ENCODE data around the gene SLC4A4. TPM values are rescaled to one million over a fixed set of nuclear protein-coding genes. Genes with fewer than 3 reads are reported as not detected.

The SLC4A4 gene
- total RNA-seq, 5 donors from 2014 or later (not counting 1 experiment from before 2014, with no cell fraction given) = 0.76 to 3.2 (median 1.5) TPM

GRCh38 chr4:71461422-71461821 is 122.6 kb downstream of the SLC4A4 start:
- Mint-ChIP-seq H3K4me1 (no peaks in the 10 kb centered on the region), H3K36me3 (no peaks in the 10 kb centered on the region), H3K4me3 (no peak overlapping the region), H3K27me3 (no peaks in the 10 kb centered on the region), H3K9me3 (no peaks in the 10 kb centered on the region), H3K27ac (no peak overlapping the region)
- WGBS (ENCODE audit: insufficient coverage) = 96% methylated on average over 3 of the region's 4 CpGs
- ATAC-seq (replicated peaks in 1 of 4) (no peak), DNase-seq (no peak)
- no peaks in the 10 kb centered on the region for H3K9me3 ChIP-seq
- no peak overlapping the region for H3K27ac ChIP-seq (ENCODE audit: low read length)
- H3K4me1 ChIP-seq (ENCODE audit: control insufficient read depth in 1 of 2, extremely low read depth in 1 of 2, insufficient read depth in 2 of 2, low read length in 2 of 2) = no peaks in the 10 kb centered on the region
- no peak overlapping the region for H3K4me3 ChIP-seq (ENCODE audit: control insufficient read depth in 1 of 2, extremely low read depth in 1 of 2, low read length in 1 of 2)
- H3K27me3 ChIP-seq (replicated peaks in 1 of 2; ENCODE audit: control insufficient read depth in 2 of 2, extremely low read depth in 1 of 2, insufficient read depth in 2 of 2, low read length in 1 of 2) = no peaks in the 10 kb centered on the region
- POLR2A ChIA-PET = no interaction called here
- CTCF ChIA-PET = interaction anchor here in 1 of 2 donors (0.7 kb wide), 1 partner anchor 36 kb away, joined by 5 read pairs; no protein-coding TSS in a partner anchor
- H3K36me3 ChIP-seq (ENCODE audit: control insufficient read depth in 2 of 2, extremely low read depth in 1 of 2, insufficient read depth in 1 of 2, low read length in 1 of 2) = no peaks in the 10 kb centered on the region

GRCh38 chr4:71466775-71467174 is 128.0 kb downstream of the SLC4A4 start:
- H3K9me3 ChIP-seq = no peaks in the 10 kb centered on the region
- no peaks in the 10 kb centered on the region for H3K36me3 ChIP-seq (ENCODE audit: control insufficient read depth in 2 of 2, extremely low read depth in 1 of 2, insufficient read depth in 1 of 2, low read length in 1 of 2)
- no peak for DNase-seq
- Mint-ChIP-seq H3K36me3 (no peaks in the 10 kb centered on the region), H3K27ac (no peak overlapping the region), H3K9me3 (no peaks in the 10 kb centered on the region), H3K4me3 (no peak overlapping the region), H3K4me1 (no peaks in the 10 kb centered on the region), H3K27me3 (no peaks in the 10 kb centered on the region)
- no peak for ATAC-seq (replicated peaks in 1 of 4)
- H3K4me1 ChIP-seq (ENCODE audit: control insufficient read depth in 1 of 2, extremely low read depth in 1 of 2, insufficient read depth in 2 of 2, low read length in 2 of 2) = no peaks in the 10 kb centered on the region
- no peaks in the 10 kb centered on the region for H3K27me3 ChIP-seq (replicated peaks in 1 of 2; ENCODE audit: control insufficient read depth in 2 of 2, extremely low read depth in 1 of 2, insufficient read depth in 2 of 2, low read length in 1 of 2)
- no peak overlapping the region for H3K4me3 ChIP-seq (ENCODE audit: control insufficient read depth in 1 of 2, extremely low read depth in 1 of 2, low read length in 1 of 2)
- no peak overlapping the region for H3K27ac ChIP-seq (ENCODE audit: low read length)
- WGBS (ENCODE audit: insufficient coverage) = 80% methylated on average over 2 of the region's 3 CpGs
- ChIA-PET CTCF (no interaction called here), POLR2A (no interaction called here)

GRCh38 chr4:71468116-71468710 is 129.4 kb downstream of the SLC4A4 start:
- Histone ChIP-seq H3K36me3 (ENCODE audit: control insufficient read depth in 2 of 2, extremely low read depth in 1 of 2, insufficient read depth in 1 of 2, low read length in 1 of 2) (no peaks in the 10 kb centered on the region), H3K9me3 (no peaks in the 10 kb centered on the region), H3K4me3 (ENCODE audit: control insufficient read depth in 1 of 2, extremely low read depth in 1 of 2, low read length in 1 of 2) (no peak overlapping the region), H3K27ac (ENCODE audit: low read length) (no peak overlapping the region), H3K4me1 (ENCODE audit: control insufficient read depth in 1 of 2, extremely low read depth in 1 of 2, insufficient read depth in 2 of 2, low read length in 2 of 2) (no peaks in the 10 kb centered on the region), H3K27me3 (replicated peaks in 1 of 2; ENCODE audit: control insufficient read depth in 2 of 2, extremely low read depth in 1 of 2, insufficient read depth in 2 of 2, low read length in 1 of 2) (no peaks in the 10 kb centered on the region)
- H3K4me3 Mint-ChIP-seq = no peak overlapping the region
- no CpG with 5 or more reads among the region's 2 CpGs for WGBS (ENCODE audit: insufficient coverage)
- no peaks in the 10 kb centered on the region for H3K4me1 Mint-ChIP-seq
- no peaks in the 10 kb centered on the region for H3K36me3 Mint-ChIP-seq
- H3K27me3 Mint-ChIP-seq = no peaks in the 10 kb centered on the region
- CTCF ChIA-PET = no interaction called here
- no peak overlapping the region for H3K27ac Mint-ChIP-seq
- DNase-seq = no peak
- ATAC-seq (replicated peaks in 1 of 4) = no peak
- POLR2A ChIA-PET = no interaction called here
- H3K9me3 Mint-ChIP-seq = no peaks in the 10 kb centered on the region

- Mint-ChIP-seq H3K9me3 (no peaks in the 10 kb centered on the region), H3K27ac (no peak overlapping the region), H3K4me3 (no peak overlapping the region), H3K4me1 (no peaks in the 10 kb centered on the region), H3K36me3 (no peaks in the 10 kb centered on the region), H3K27me3 (no peaks in the 10 kb centered on the region)
- H3K4me3 ChIP-seq (ENCODE audit: control insufficient read depth in 1 of 2, extremely low read depth in 1 of 2, low read length in 1 of 2) = no peak overlapping the region
- CTCF ChIA-PET = no interaction called here
- no peaks in the 10 kb centered on the region for H3K4me1 ChIP-seq (ENCODE audit: control insufficient read depth in 1 of 2, extremely low read depth in 1 of 2, insufficient read depth in 2 of 2, low read length in 2 of 2)
- H3K36me3 ChIP-seq (ENCODE audit: control insufficient read depth in 2 of 2, extremely low read depth in 1 of 2, insufficient read depth in 1 of 2, low read length in 1 of 2) = no peaks in the 10 kb centered on the region
- no peaks in the 10 kb centered on the region for H3K9me3 ChIP-seq
- no peaks in the 10 kb centered on the region for H3K27me3 ChIP-seq (replicated peaks in 1 of 2; ENCODE audit: control insufficient read depth in 2 of 2, extremely low read depth in 1 of 2, insufficient read depth in 2 of 2, low read length in 1 of 2)
- no peak for DNase-seq
- no peak for ATAC-seq (replicated peaks in 1 of 4)
- POLR2A ChIA-PET = no interaction called here
- H3K27ac ChIP-seq (ENCODE audit: low read length) = no peak overlapping the region
These were observed 130.7 kb downstream of the SLC4A4 start for GRCh38 chr4:71469541-71469940.

GRCh38 chr4:71470524-71470923 is 131.7 kb downstream of the SLC4A4 start:
- ChIA-PET POLR2A (no interaction called here), CTCF (no interaction called here)
- no peak overlapping the region for H3K27ac ChIP-seq (ENCODE audit: low read length)
- Mint-ChIP-seq H3K4me3 (no peak overlapping the region), H3K9me3 (no peaks in the 10 kb centered on the region), H3K36me3 (no peaks in the 10 kb centered on the region), H3K27me3 (no peaks in the 10 kb centered on the region), H3K4me1 (no peaks in the 10 kb centered on the region), H3K27ac (no peak overlapping the region)
- DNase-seq (no peak), ATAC-seq (replicated peaks in 1 of 4) (no peak)
- H3K4me1 ChIP-seq (ENCODE audit: control insufficient read depth in 1 of 2, extremely low read depth in 1 of 2, insufficient read depth in 2 of 2, low read length in 2 of 2) = no peaks in the 10 kb centered on the region
- H3K4me3 ChIP-seq (ENCODE audit: control insufficient read depth in 1 of 2, extremely low read depth in 1 of 2, low read length in 1 of 2) = no peak overlapping the region
- no peaks in the 10 kb centered on the region for H3K27me3 ChIP-seq (replicated peaks in 1 of 2; ENCODE audit: control insufficient read depth in 2 of 2, extremely low read depth in 1 of 2, insufficient read depth in 2 of 2, low read length in 1 of 2)
- no peaks in the 10 kb centered on the region for H3K36me3 ChIP-seq (ENCODE audit: control insufficient read depth in 2 of 2, extremely low read depth in 1 of 2, insufficient read depth in 1 of 2, low read length in 1 of 2)
- H3K9me3 ChIP-seq = no peaks in the 10 kb centered on the region

- no peak for ATAC-seq (replicated peaks in 1 of 4)
- no peak for DNase-seq
- Histone ChIP-seq H3K36me3 (ENCODE audit: control insufficient read depth in 2 of 2, extremely low read depth in 1 of 2, insufficient read depth in 1 of 2, low read length in 1 of 2) (no peaks in the 10 kb centered on the region), H3K4me3 (ENCODE audit: control insufficient read depth in 1 of 2, extremely low read depth in 1 of 2, low read length in 1 of 2) (no peak overlapping the region), H3K27me3 (replicated peaks in 1 of 2; ENCODE audit: control insufficient read depth in 2 of 2, extremely low read depth in 1 of 2, insufficient read depth in 2 of 2, low read length in 1 of 2) (no peaks in the 10 kb centered on the region), H3K4me1 (ENCODE audit: control insufficient read depth in 1 of 2, extremely low read depth in 1 of 2, insufficient read depth in 2 of 2, low read length in 2 of 2) (no peaks in the 10 kb centered on the region), H3K27ac (ENCODE audit: low read length) (no peak overlapping the region), H3K9me3 (no peaks in the 10 kb centered on the region)
- H3K4me1 Mint-ChIP-seq = no peaks in the 10 kb centered on the region
- H3K27me3 Mint-ChIP-seq = no peaks in the 10 kb centered on the region
- no peak overlapping the region for H3K4me3 Mint-ChIP-seq
- no peak overlapping the region for H3K27ac Mint-ChIP-seq
- ChIA-PET CTCF (no interaction called here), POLR2A (no interaction called here)
- no peaks in the 10 kb centered on the region for H3K36me3 Mint-ChIP-seq
- H3K9me3 Mint-ChIP-seq = no peaks in the 10 kb centered on the region
- WGBS (ENCODE audit: insufficient coverage) = no CpG with 5 or more reads among the region's 2 CpGs
These were observed 134.1 kb downstream of the SLC4A4 start for GRCh38 chr4:71472946-71473345.

All from T-cell (primary cell).